SK-N-MC (cell line): Measurements from ENCODE around the gene CDC42EP4.
"Not testable (repeated sequence)": the region's sequence is repeated elsewhere in the genome, so short reads cannot be mapped to it uniquely, and the experiment has no call there.

Experiments
- EZH2 ChIP-seq: fragments of 200-600 bp; sonication (generic); IDR thresholded peaks from one replicate; pipeline ENCODE4 v1.6.1; 2017; ENCODE audit warnings: antibody characterized with exemption
- FOXP2 ChIP-seq: optimal IDR thresholded peaks from 2 replicates; pipeline ENCODE3; 2011; ENCODE audit warnings: mild to moderate bottlenecking, moderate library complexity; ENCODE audit not compliant: insufficient read depth; ENCODE audit errors: extremely low read length, control extremely low read depth
- POLR2AphosphoS5 ChIP-seq: IDR thresholded peaks from 2 replicates; pipeline ENCODE4 v1.6.1; 2012; ENCODE audit warnings: mild to moderate bottlenecking, low read depth, low read length, borderline replicate concordance

GRCh38 chr17:73264448-73264847 is 47.4 kb downstream of the CDC42EP4 start:
- not testable (repeated sequence) for TF ChIP-seq POLR2AphosphoS5, EZH2, FOXP2
